Uterus (tissue), 4 donors: ENCODE measurements around the gene ATP5F1B. TPM values are rescaled to one million over a fixed set of nuclear protein-coding genes. Genes with fewer than 3 reads are reported as not detected.

Experiments
- DNase-seq, 2 donors: peaks; one replicate each; pipeline ENCODE4 v3.0.0-alpha.2; 2019 to 2020
- H3K27ac ChIP-seq, 2 donors: fragments of 200-600 bp; sonication (generic); 1 replicate in 1 of 2; 2 replicates in 1 of 2; pipeline ENCODE4 v1.5.1; 2016 to 2018
- H3K27me3 ChIP-seq, 2 donors: fragments of 200-600 bp; sonication (generic); one replicate each; pipeline ENCODE4 v1.5.1; 2018 to 2019; ENCODE audit warnings: control low read depth in 1 of 2
- H3K36me3 ChIP-seq, 2 donors: fragments of 200-600 bp; sonication (generic); one replicate each; pipeline ENCODE4 v1.5.1; 2019; ENCODE audit warnings: control low read depth in 1 of 2
- H3K4me1 ChIP-seq, 2 donors: fragments of 200-600 bp; sonication (generic); one replicate each; pipeline ENCODE4 v1.5.1; 2018 to 2019; ENCODE audit warnings: control low read depth in 1 of 2
- H3K4me3 ChIP-seq, 2 donors: fragments of 200-600 bp; sonication (generic); 1 replicate in 1 of 2; 2 replicates in 1 of 2; pipeline ENCODE4 v1.5.1; 2018 to 2019; ENCODE audit warnings: mild to moderate bottlenecking in 1 of 2
- H3K9me3 ChIP-seq, 2 donors: fragments of 200-600 bp; sonication (generic); one replicate each; pipeline ENCODE4 v1.5.1; 2019; ENCODE audit warnings: control low read depth in 1 of 2
- CTCF ChIP-seq, 4 experiments: fragments of 200-600 bp in 2 of 4; fragments of 450-650 bp in 2 of 4; sonication (generic) in 2 of 4; IDR thresholded peaks; one replicate each; pipeline ENCODE4 v1.5.1; 2016 to 2019; ENCODE audit warnings: antibody characterized with exemption in 4 of 4, mild to moderate bottlenecking in 2 of 4, moderate library complexity in 1 of 4
- POLR2A ChIP-seq, 2 donors: fragments of 450-650 bp; IDR thresholded peaks; one replicate each; pipeline ENCODE4 v1.6.1; 2016; ENCODE audit warnings: antibody characterized with exemption in 2 of 2, mild to moderate bottlenecking in 1 of 2, moderate library complexity in 1 of 2
- intact Hi-C: fragments of 100-400 bp; cut with DNase I; formaldehyde crosslinking; loops from one replicate; pipeline ENCODE4 v1.15.1; 2023; ENCODE audit warnings: low total_unique reads
- total RNA-seq, 4 donors: library from RNA; depleted of rRNA in 3 of 4; stranded (reverse); fragments of >200 nt in 3 of 4; gene quantifications; one replicate each; pipeline versions ENCODE4 v1.1.0 to v1.2.4, GENCODE V29; 2014 to 2023
- donor health status: DM: yes; HTN: yes; CAD: no.

The ATP5F1B gene
- total RNA-seq, 4 donors from 2014 or later, result 166 to 279 (median 244) TPM

DNA sequence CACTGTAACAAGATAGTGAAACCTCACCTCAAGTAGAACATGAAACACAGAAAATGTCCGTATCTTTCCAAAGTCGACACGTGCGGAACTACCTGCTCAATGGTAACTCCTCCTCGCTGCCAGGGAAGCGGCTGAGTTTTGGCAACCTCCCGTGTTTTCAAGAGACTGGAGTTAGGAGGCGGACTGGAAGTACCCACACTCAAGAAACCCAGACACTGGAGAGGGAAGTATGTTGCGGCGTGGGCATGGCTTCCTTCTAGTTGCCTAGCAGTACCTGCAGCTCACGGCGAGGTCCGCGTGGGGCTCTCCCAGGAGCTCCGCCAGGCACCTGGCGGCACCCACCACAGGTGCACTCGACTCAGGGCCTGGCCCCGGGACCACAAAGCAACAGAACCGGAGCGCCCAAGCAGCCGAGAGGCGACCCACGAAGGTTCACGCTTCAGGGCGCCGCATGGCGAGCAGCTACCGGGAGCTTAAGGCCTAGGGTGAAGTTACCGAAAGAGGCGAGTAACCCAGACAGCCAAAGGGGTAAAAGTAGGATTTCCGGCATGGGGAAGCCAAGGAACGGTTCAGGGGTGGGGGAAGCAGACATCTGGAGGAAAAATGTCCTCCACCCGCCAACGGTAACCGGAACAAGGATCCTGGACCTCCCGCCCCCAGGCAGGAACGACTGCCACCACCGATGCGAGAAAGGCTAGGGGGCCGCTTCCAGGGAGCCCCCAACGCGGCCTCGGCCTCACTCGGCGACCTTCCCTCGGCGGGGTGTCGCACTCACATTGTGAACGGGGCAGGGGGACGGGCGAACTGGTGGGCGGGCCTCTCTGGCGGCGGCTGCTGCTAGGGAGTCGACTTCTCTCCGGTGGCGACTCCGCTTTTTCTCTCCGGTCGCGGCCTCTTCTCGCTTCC, 41.7 kb upstream of the ATP5F1B start:
- peak overlapping the region; percentile 93 to 98 for H3K4me3 ChIP-seq
- H3K27me3 ChIP-seq, result no peaks in the 10 kb centered on the region
- TF ChIP-seq POLR2A (IDR thresholded peaks at IDR 0.05) (peak in 1 of 2 donors; percentile 12), CTCF (IDR thresholded peaks at IDR 0.05) (peak in 2 of 4 experiments; percentile 2 to 6)
- H3K27ac ChIP-seq, result peak overlapping the region; percentile 99 to 100
- intact Hi-C loops, result loop anchor here (5.0 kb wide), 1 partner anchor 40 kb away; the partner anchor contains the start of gene NACA
- peak; percentile 44 to 48 for DNase-seq
- no peaks in the 10 kb centered on the region for H3K9me3 ChIP-seq
- no peaks in the 10 kb centered on the region for H3K36me3 ChIP-seq
- no peaks in the 10 kb centered on the region for H3K4me1 ChIP-seq

DNA sequence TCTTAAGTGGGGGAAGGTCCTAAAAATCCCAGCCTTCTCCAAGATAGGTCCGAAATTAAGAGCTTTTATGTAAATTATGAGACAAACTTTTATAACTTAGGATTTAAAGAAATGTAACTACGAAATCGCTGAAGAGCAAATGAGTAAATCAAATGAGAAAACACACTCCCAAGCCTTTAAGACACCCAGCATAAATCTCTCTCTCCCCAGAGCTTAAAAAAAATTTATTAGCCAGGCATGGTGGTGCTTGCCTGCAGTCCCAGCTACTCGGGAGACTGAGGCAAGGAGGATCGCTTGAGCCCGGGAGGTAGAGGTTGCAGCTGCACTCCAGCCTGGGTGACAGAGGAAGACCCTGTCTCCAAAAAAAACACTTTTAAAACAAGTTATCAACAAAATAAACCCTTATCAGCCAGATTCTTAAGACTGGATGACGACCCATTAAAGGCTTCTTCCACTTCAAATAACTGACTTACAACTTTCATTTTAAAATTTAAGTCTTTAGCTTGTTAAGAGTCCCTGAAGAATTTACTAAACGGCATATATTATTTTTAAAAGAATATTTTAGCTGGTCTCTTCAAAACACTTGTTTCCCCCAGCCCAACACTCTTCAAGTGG, 39.1 kb upstream of the ATP5F1B start:
- Histone ChIP-seq H3K4me3 (peak overlapping the region; percentile 21 to 93), H3K9me3 (no peaks in the 10 kb centered on the region), H3K36me3 (no peaks in the 10 kb centered on the region), H3K4me1 (no peaks in the 10 kb centered on the region), H3K27ac (peak overlapping the region; percentile 25 to 100), H3K27me3 (no peaks in the 10 kb centered on the region)
- TF ChIP-seq POLR2A (IDR thresholded peaks at IDR 0.05), result no peak
- TF ChIP-seq CTCF (IDR thresholded peaks at IDR 0.05), result no peak
- intact Hi-C loops, result loop anchor here (5.0 kb wide), 1 partner anchor 42 kb away; the partner anchor contains the start of gene NACA
- no peak for DNase-seq

DNA sequence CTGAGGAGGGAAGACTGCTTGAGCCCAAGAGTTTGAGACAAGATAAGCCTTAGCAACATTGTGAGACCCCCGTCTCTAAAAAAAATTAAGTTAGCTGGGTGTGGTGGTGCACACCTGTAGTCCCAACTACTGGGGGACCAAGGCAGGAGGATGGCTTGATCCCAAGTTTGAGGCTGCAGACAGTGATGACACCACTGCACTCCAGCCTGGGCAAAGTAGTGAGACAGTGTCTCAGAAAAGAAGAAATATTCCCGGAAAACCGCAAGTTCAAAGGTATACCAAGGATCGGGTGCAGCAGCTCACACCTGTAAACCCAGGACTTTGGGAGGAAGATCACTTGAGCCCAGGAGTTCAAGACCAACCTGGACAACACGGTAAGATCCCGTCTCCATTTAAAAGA, 36.5 kb upstream of the ATP5F1B start:
- intact Hi-C loops, result no loop called here
- no peaks in the 10 kb centered on the region for H3K9me3 ChIP-seq
- no peak overlapping the region for H3K4me3 ChIP-seq
- TF ChIP-seq CTCF (IDR thresholded peaks at IDR 0.05) (no peak), POLR2A (IDR thresholded peaks at IDR 0.05) (no peak)
- H3K36me3 ChIP-seq, result no peaks in the 10 kb centered on the region
- peaks cover 0 to 8% of the 10 kb centered on the region in 2 donors for H3K4me1 ChIP-seq
- no peaks in the 10 kb centered on the region for H3K27me3 ChIP-seq
- DNase-seq, result no peak
- H3K27ac ChIP-seq, result no peak overlapping the region

GRCh38 chr12:56679883-56680575, 34.2 kb upstream of the ATP5F1B start:
- intact Hi-C loops, result no loop called here
- peaks cover 0 to 8% of the 10 kb centered on the region in 2 donors for H3K4me1 ChIP-seq
- H3K27ac ChIP-seq, result no peak overlapping the region
- no peak for DNase-seq
- no peaks in the 10 kb centered on the region for H3K27me3 ChIP-seq
- H3K9me3 ChIP-seq, result no peaks in the 10 kb centered on the region
- H3K36me3 ChIP-seq, result no peaks in the 10 kb centered on the region
- no peak overlapping the region for H3K4me3 ChIP-seq
- TF ChIP-seq CTCF (IDR thresholded peaks at IDR 0.05) (no peak), POLR2A (IDR thresholded peaks at IDR 0.05) (no peak)
